Panc1 (cell line): Measurements from ENCODE around the gene ITGA11. TPM values are rescaled to one million over a fixed set of nuclear protein-coding genes. Genes with fewer than 3 reads are reported as not detected.

Source experiments
- ATAC-seq: fragments of 200-7000 bp; cut with Tn5 transposase; 2 replicates; pipeline ENCODE4 v1.9.1; 2020; ENCODE audit warnings: mild to moderate bottlenecking, moderate library complexity
- BruUV-seq: library from RNA; stranded (reverse); fragments of 400-500 nt; replicated peaks from 2 replicates; lab custom pipeline; 2021; lab: Mats Ljungman, UMichigan
- CTCF ChIA-PET: fragments of 300-600 bp; sonication (Branson Sonifier 250); formaldehyde crosslinking; loops from one replicate; lab custom pipeline; 2022; ENCODE audit warnings: antibody characterized with exemption; lab: Charles Lee
- POLR2A ChIA-PET: fragments of 300-600 bp; sonication (Branson Sonifier 250); formaldehyde crosslinking; loops from one replicate; lab custom pipeline; 2022; ENCODE audit warnings: antibody characterized with exemption; lab: Charles Lee
- DNase-seq: peaks from one replicate; pipeline ENCODE4 v3.0.0-alpha.2; 2010; ENCODE audit warnings: low read depth, low spot score
- H3K27ac ChIP-seq: 2 replicates; pipeline ENCODE4 v1.5.1; 2011; ENCODE audit warnings: mild to moderate bottlenecking, low read length, inconsistent platforms
- H3K27me3 ChIP-seq: fragments of 200-500 bp; sonication (Bioruptor generic); 2 replicates; pipeline ENCODE4 v1.6.0; 2014; ENCODE audit warnings: low read length, inconsistent platforms; ENCODE audit not compliant: control insufficient read depth, insufficient read depth
- H3K36me3 ChIP-seq: fragments of 200-500 bp; sonication (Bioruptor generic); 2 replicates; pipeline ENCODE4 v1.5.1; 2014; ENCODE audit warnings: inconsistent platforms, mild to moderate bottlenecking, low read length, moderate library complexity; ENCODE audit not compliant: control insufficient read depth, insufficient read depth
- H3K4me1 ChIP-seq: 2 replicates; pipeline ENCODE4 v1.5.1; 2011; ENCODE audit warnings: inconsistent platforms, mild to moderate bottlenecking, low read length, moderate library complexity; ENCODE audit not compliant: control insufficient read depth, insufficient read depth
- H3K4me3 ChIP-seq, 2 experiments: 2 replicates each; pipeline ENCODE4 v1.5.1; 2011 to 2012; ENCODE audit warnings: low read depth in 2 of 2, low read length in 2 of 2, mild to moderate bottlenecking in 2 of 2, inconsistent platforms in 1 of 2, moderate library complexity in 1 of 2
- H3K9me3 ChIP-seq: fragments of 200-500 bp; sonication (Bioruptor generic); 2 replicates; pipeline ENCODE4 v1.5.1; 2014; ENCODE audit warnings: low read depth, mild to moderate bottlenecking, inconsistent platforms, low read length, moderate library complexity; ENCODE audit not compliant: control insufficient read depth, insufficient read depth
- CTCF ChIP-seq: fragments of 450-650 bp; IDR thresholded peaks from 2 replicates; pipeline ENCODE4 v1.5.1; 2017; ENCODE audit warnings: mild to moderate bottlenecking
- POLR2AphosphoS5 ChIP-seq: IDR thresholded peaks from 2 replicates; pipeline ENCODE4 v1.6.1; 2012; ENCODE audit warnings: mild to moderate bottlenecking, low read depth, low read length, moderate library complexity
- REST ChIP-seq, 2 experiments: IDR thresholded peaks; 2 replicates each; pipeline ENCODE4 v1.6.1; 2011 to 2012; ENCODE audit warnings: low read depth in 2 of 2, control low read depth in 1 of 2, low read length in 1 of 2, mild to moderate bottlenecking in 1 of 2, moderate library complexity in 1 of 2; ENCODE audit not compliant: insufficient read depth in 1 of 2
- SIN3A ChIP-seq: IDR thresholded peaks from 2 replicates; pipeline ENCODE4 v1.6.1; 2012; ENCODE audit warnings: low read depth, mild to moderate bottlenecking, low read length, moderate library complexity, borderline replicate concordance; ENCODE audit not compliant: insufficient read depth
- TCF7L2 ChIP-seq: IDR thresholded peaks from 2 replicates; pipeline ENCODE4 v1.6.1; 2011; ENCODE audit warnings: mild to moderate bottlenecking, low read depth, low read length, inconsistent platforms
- in situ Hi-C: cut with HindIII; loops from 2 replicates; pipeline ENCODE4 v1.10.0; 2016; ENCODE audit warnings: low sequenced_read_pairs, low pct_unique_long_range_greater_than_20kb
- intact Hi-C: fragments of 100-400 bp; cut with micrococcal nuclease; formaldehyde crosslinking; loops from one replicate; pipeline ENCODE4 v1.10.0; 2022; ENCODE audit not compliant: unreplicated experiment
- total RNA-seq: library from RNA; stranded (reverse); gene quantifications from one replicate; pipeline ENCODE4 v1.2.1, GENCODE V29; 2021; ENCODE audit not compliant: unreplicated experiment

The ITGA11 gene
- total RNA-seq, 1 experiment from 2014 or later: 0.28 TPM

GRCh38 chr15:68413363-68414205 is 18.4 kb downstream of the ITGA11 start:
- CTCF ChIA-PET: no interaction called here

GRCh38 chr15:68412218-68412617 is 19.7 kb downstream of the ITGA11 start:
- CTCF ChIA-PET: interaction anchor here (0.6 kb wide), 1 partner anchor 72 kb away, joined by 15 read pairs; no protein-coding TSS in a partner anchor
- in situ Hi-C loops (no loop called here), intact Hi-C loops (no loop called here)

More at GRCh38 chr15:68413363-68414205, 18.4 kb downstream of the ITGA11 start:
- Histone ChIP-seq H3K4me1 (no peaks in the 10 kb centered on the region), H3K4me3 (no peak overlapping the region), H3K27ac (no peak overlapping the region), H3K27me3 (no peaks in the 10 kb centered on the region), H3K36me3 (no peaks in the 10 kb centered on the region), H3K9me3 (no peaks in the 10 kb centered on the region)
- intact Hi-C loops (no loop called here), in situ Hi-C loops (no loop called here)
- TF ChIP-seq SIN3A (no peak), CTCF (no peak), REST (IDR thresholded peaks at IDR 0.05; ENCODE audit: insufficient read depth in 1 of 2, low read depth in 2 of 2, low read length in 1 of 2) (no peak), TCF7L2 (no peak), POLR2AphosphoS5 (no peak)
- BruUV-seq: no TSS peak
- ATAC-seq (no peak), DNase-seq (no peak)
- POLR2A ChIA-PET: no interaction called here

GRCh38 chr15:68411735-68412134 is 20.2 kb downstream of the ITGA11 start:
- Histone ChIP-seq H3K4me1 (no peaks in the 10 kb centered on the region), H3K27ac (no peak overlapping the region), H3K36me3 (no peaks in the 10 kb centered on the region), H3K4me3 (no peak overlapping the region), H3K27me3 (no peaks in the 10 kb centered on the region), H3K9me3 (no peaks in the 10 kb centered on the region)
- in situ Hi-C loops: no loop called here
- TF ChIP-seq SIN3A (no peak), TCF7L2 (no peak), REST (IDR thresholded peaks at IDR 0.05; ENCODE audit: insufficient read depth in 1 of 2, low read depth in 2 of 2, low read length in 1 of 2) (no peak), CTCF (no peak), POLR2AphosphoS5 (no peak)
- CTCF ChIA-PET: no interaction called here
- no TSS peak for BruUV-seq
- POLR2A ChIA-PET: interaction anchor here (0.6 kb wide), 1 partner anchor 90 kb away, joined by 5 read pairs; no protein-coding TSS in a partner anchor
- intact Hi-C loops: no loop called here
- ATAC-seq: no peak
- no peak for DNase-seq

More at GRCh38 chr15:68412218-68412617, 19.7 kb downstream of the ITGA11 start:
- Histone ChIP-seq H3K4me3 (no peak overlapping the region), H3K27ac (no peak overlapping the region), H3K9me3 (no peaks in the 10 kb centered on the region), H3K36me3 (no peaks in the 10 kb centered on the region), H3K4me1 (no peaks in the 10 kb centered on the region), H3K27me3 (no peaks in the 10 kb centered on the region)
- BruUV-seq: no TSS peak
- TF ChIP-seq TCF7L2 (no peak), POLR2AphosphoS5 (no peak), SIN3A (no peak)
- ATAC-seq: no peak
- no peak for DNase-seq
- POLR2A ChIA-PET: interaction anchor here (0.6 kb wide), 1 partner anchor 91 kb away, joined by 5 read pairs; no protein-coding TSS in a partner anchor
